Endothelial cell of umbilical vein (primary cell): Measurements from ENCODE around the gene CHST8.

ENCODE experiments used
- POLR2AphosphoS5 ChIP-seq: IDR thresholded peaks from 2 replicates; pipeline ENCODE4 v1.6.1; 2012; ENCODE audit warnings: low read depth, mild to moderate bottlenecking, control low read depth, low read length, moderate library complexity; ENCODE audit not compliant: insufficient read depth
- TF ChIP-seq, protein P1 (sequence below), 2 donors: IDR thresholded peaks; 1 replicate in 1 of 2; 2 replicates in 1 of 2; pipeline ENCODE4 v1.5.1; 2011; ENCODE audit warnings: low read length in 2 of 2, mild to moderate bottlenecking in 2 of 2, moderate library complexity in 2 of 2, control low read depth in 1 of 2, inconsistent platforms in 1 of 2, low read depth in 1 of 2; ENCODE audit not compliant: insufficient read depth in 1 of 2; ENCODE audit errors: extremely low read depth in 1 of 2

DNA sequence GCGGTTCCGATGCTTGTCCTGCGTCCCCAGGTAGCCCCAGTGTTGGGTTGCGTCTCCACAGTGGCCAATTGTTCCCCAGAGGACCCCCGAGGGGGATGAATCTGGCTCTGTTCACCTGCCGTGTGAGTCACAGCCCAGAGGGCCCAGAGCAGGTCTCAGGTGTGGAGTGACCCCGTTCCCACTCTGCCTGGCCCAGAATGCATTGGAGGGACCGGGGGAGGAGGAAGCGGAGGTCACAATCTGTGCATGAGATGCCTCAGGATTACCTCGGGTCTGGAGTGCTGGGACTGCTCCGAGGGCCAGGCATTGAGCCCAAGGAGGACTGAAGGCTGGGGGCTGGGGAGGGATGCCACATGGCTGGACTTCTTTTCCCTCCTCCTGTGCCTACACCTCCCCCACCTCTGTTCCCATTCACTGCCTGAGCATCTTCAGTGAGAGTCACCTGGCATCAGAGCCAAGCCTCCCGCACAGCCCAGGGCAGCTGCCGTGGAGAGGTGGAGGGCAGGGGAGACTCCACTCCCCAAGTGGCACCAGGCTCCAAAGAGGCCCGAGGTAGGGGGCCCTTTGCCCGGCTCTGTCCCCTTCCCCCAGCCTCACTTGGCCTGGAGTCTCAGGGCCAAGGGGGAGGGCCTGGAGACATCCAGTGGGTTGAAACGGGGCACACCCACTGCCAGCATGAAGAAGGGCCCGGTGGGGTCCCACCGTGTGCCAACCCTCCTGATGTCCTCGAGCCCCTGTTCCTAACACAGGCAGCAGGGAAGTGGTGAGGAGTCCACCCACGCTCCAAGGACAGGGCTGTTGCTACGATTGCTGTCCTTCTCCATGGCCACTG is 81.1 kb downstream of the CHST8 start:
- TF ChIP-seq POLR2AphosphoS5: no peak
- TF ChIP-seq, protein P1, sequence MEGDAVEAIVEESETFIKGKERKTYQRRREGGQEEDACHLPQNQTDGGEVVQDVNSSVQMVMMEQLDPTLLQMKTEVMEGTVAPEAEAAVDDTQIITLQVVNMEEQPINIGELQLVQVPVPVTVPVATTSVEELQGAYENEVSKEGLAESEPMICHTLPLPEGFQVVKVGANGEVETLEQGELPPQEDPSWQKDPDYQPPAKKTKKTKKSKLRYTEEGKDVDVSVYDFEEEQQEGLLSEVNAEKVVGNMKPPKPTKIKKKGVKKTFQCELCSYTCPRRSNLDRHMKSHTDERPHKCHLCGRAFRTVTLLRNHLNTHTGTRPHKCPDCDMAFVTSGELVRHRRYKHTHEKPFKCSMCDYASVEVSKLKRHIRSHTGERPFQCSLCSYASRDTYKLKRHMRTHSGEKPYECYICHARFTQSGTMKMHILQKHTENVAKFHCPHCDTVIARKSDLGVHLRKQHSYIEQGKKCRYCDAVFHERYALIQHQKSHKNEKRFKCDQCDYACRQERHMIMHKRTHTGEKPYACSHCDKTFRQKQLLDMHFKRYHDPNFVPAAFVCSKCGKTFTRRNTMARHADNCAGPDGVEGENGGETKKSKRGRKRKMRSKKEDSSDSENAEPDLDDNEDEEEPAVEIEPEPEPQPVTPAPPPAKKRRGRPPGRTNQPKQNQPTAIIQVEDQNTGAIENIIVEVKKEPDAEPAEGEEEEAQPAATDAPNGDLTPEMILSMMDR (IDR thresholded peaks at IDR 0.05; ENCODE audit: extremely low read depth in 1 of 2, insufficient read depth in 1 of 2, low read depth in 1 of 2, low read length in 2 of 2): no peak
